IPS DF 6.9 (cell line): ENCODE measurements around the gene CEP72.

Experiments used
- DNase-seq: peaks from one replicate; pipeline ENCODE4 v3.0.0-alpha.2; 2013; ENCODE audit warnings: low read depth, low spot score
- H3K27ac ChIP-seq: one replicate; pipeline ENCODE4 v1.5.1; 2013; ENCODE audit warnings: low read length, control low read depth
- H3K27me3 ChIP-seq: 2 replicates; pipeline ENCODE4 v1.6.1; 2013; ENCODE audit warnings: mild to moderate bottlenecking, low read length; ENCODE audit not compliant: control insufficient read depth, insufficient read depth
- H3K36me3 ChIP-seq: 2 replicates; pipeline ENCODE4 v1.6.1; 2013; ENCODE audit warnings: low read length; ENCODE audit not compliant: control insufficient read depth, insufficient read depth
- H3K4me1 ChIP-seq: 2 replicates; pipeline ENCODE4 v1.6.1; 2013; ENCODE audit warnings: low read length; ENCODE audit not compliant: control insufficient read depth, insufficient read depth
- H3K4me3 ChIP-seq: 2 replicates; pipeline ENCODE4 v1.5.1; 2013; ENCODE audit warnings: mild to moderate bottlenecking, low read length
- H3K9me3 ChIP-seq: 2 replicates; pipeline ENCODE4 v1.6.1; 2013; ENCODE audit warnings: low read length, inconsistent platforms; ENCODE audit not compliant: control insufficient read depth, insufficient read depth
- WGBS: extraction: QIAGEN DNeasy Blood & Tissue Kit; methylation state at CpG from one replicate; pipeline ENCODE4 v1.1.7; 2013; ENCODE audit warnings: mixed read lengths, missing lambda C conversion rate; ENCODE audit not compliant: insufficient read length, insufficient coverage; 5-methylcytosine and 5-hydroxymethylcytosine counted together

The CEP72 gene

DNA sequence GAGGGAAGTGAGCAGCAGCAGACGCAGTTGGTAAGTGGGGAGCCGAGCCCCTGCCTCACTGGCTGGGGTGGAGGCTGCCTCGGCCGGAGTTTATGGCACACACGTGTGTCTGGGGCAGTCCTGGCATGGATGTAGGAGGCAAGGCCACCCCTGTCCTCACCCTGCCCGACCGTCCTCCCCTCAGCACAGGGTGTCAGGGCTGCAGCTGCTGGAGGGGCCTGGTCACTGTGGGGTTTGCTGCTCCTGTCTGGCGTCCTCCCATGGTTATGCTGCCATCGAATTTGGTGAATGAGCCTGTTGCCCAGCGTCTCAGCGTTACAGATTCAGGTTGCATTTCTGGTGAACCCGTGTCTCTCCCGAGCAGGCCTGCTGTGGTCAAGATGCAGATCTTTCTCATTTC is 32.4 kb downstream of the CEP72 start:
- H3K36me3 ChIP-seq = peaks cover 56% of the 10 kb centered on the region
- WGBS = no CpG with 5 or more reads among the region's 13 CpGs
- no peak overlapping the region for H3K4me3 ChIP-seq
- no peaks in the 10 kb centered on the region; the same call in 1 of the 2 replicates for H3K4me1 ChIP-seq
- H3K27me3 ChIP-seq = no peaks in the 10 kb centered on the region
- no peak overlapping the region for H3K27ac ChIP-seq
- peaks cover 1% of the 10 kb centered on the region; the same call in 1 of the 2 replicates for H3K9me3 ChIP-seq
- no peak for DNase-seq

DNA sequence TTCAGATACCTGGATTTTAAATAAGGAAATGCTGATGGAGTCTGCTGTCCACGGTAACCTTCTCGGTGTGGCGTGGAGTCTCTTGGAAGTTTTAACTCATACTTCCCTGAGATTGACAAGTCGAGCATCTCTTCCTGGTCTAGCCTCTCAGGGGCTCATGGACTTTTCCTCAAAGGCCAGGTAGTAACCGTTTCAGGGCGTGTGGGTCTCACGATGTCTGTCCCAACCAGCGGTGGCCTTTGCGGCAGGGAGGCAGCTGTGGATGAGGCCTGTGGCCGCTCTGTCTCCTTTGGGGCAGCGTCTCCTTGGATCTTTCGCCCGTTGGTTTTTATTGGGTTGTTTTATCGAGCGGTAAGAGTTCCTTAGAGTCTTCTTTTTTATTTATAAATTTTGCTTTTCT is 32.8 kb downstream of the CEP72 start:
- Histone ChIP-seq H3K4me1 (no peaks in the 10 kb centered on the region; the same call in 1 of the 2 replicates), H3K27me3 (no peaks in the 10 kb centered on the region), H3K4me3 (no peak overlapping the region), H3K9me3 (peaks cover 1% of the 10 kb centered on the region; the same call in 1 of the 2 replicates), H3K27ac (no peak overlapping the region), H3K36me3 (peaks cover 56% of the 10 kb centered on the region)
- WGBS = no CpG with 5 or more reads among the region's 15 CpGs
- no peak for DNase-seq

DNA sequence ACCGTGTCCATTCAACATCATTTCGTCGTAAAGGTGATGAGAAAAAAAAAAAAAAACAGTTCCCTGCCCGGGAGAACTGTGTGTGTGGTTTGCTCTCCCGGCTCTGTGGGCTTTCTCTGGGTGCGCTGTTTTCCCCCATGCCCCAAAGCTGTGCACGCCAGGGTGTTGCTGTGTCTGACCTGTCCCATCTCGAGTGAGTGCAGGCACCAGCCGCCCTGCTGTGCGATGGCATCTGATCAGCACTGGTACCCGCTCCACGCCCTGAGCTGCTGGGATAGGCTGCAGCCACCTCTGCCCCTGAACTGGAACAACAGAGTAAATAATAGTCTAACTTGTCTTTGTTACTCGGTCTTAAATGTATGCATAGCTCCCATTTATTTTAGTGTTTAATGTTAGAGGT is 33.3 kb downstream of the CEP72 start:
- Histone ChIP-seq H3K4me1 (no peaks in the 10 kb centered on the region; the same call in 1 of the 2 replicates), H3K27ac (no peak overlapping the region), H3K36me3 (peaks cover 54% of the 10 kb centered on the region), H3K27me3 (no peaks in the 10 kb centered on the region), H3K9me3 (peaks cover 1% of the 10 kb centered on the region; the same call in 1 of the 2 replicates), H3K4me3 (no peak overlapping the region)
- DNase-seq = no peak
- no CpG with 5 or more reads among the region's 13 CpGs for WGBS

DNA sequence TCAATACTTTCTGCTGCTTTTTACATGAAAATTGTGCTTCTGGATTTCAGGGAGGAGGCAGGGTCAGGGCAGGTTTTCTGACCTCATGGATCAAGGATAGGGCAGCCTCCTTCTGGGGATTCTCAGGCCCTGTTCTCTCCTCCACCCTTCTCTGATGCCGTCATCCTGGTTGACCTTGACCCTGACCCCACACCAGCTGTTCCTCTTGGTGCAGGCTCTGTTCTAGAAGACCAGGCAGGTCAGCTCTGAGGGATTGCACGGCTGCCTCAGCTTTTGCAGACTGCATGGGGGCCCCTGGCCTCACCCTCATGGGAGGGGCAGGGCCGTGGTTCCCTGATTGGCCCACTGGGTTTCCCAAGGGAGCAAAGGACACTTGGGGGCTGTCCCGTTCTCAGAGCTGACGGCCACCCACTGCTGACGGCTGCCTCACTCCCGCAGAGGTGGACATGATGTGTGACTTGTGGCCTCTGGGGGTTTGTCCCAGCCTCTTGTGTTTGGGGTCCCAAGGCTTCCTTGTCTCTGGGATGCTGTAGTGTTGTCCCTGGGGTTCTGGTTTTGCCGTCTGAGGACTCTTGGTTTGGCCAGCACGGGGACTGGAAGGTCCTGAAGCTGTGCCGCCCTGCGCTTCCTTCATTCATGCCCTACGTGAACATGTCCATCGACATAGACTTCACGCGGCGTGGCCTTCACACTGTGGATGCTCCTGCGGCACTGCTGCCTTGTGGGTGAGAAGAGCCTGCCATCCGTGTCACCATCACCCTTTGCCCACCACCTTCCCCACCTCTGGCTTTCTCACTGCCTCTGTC is 34.5 kb downstream of the CEP72 start:
- no peak overlapping the region for H3K4me3 ChIP-seq
- DNase-seq = no peak

DNA sequence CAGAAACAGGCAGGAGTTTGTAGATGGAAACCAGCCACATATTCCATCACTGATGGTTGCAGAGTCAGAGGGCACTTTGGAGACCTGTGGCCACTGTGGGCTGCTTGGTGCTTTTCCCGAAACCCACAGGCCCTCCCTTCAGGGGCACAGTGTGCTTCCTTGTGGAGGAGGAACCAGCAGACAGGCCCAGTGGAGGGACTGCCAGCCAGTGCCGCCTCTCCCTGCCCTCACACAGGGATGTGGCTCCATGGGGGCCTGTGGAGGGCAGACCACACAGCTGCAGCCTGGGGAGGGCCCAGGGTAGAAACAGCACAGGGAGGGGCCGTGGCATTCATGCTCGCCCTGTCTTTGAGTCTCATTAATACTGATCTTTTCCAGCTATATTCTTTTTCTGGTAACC is 35.2 kb downstream of the CEP72 start:
- no CpG with 5 or more reads among the region's 4 CpGs for WGBS
- H3K4me1 ChIP-seq = no peaks in the 10 kb centered on the region; the same call in 1 of the 2 replicates
- DNase-seq = no peak
- no peak overlapping the region for H3K4me3 ChIP-seq
- H3K36me3 ChIP-seq = peaks cover 58% of the 10 kb centered on the region
- no peaks in the 10 kb centered on the region for H3K27me3 ChIP-seq
- H3K9me3 ChIP-seq = peaks cover 1% of the 10 kb centered on the region; the same call in 1 of the 2 replicates
- no peak overlapping the region for H3K27ac ChIP-seq

More for the DNA sequence above, 34.5 kb downstream of the CEP72 start:
- WGBS = no CpG with 5 or more reads among the region's 18 CpGs
- Histone ChIP-seq H3K27me3 (no peaks in the 10 kb centered on the region), H3K36me3 (peaks cover 53% of the 10 kb centered on the region), H3K27ac (no peak overlapping the region), H3K4me1 (no peaks in the 10 kb centered on the region; the same call in 1 of the 2 replicates), H3K9me3 (peaks cover 1% of the 10 kb centered on the region; the same call in 1 of the 2 replicates)

DNA sequence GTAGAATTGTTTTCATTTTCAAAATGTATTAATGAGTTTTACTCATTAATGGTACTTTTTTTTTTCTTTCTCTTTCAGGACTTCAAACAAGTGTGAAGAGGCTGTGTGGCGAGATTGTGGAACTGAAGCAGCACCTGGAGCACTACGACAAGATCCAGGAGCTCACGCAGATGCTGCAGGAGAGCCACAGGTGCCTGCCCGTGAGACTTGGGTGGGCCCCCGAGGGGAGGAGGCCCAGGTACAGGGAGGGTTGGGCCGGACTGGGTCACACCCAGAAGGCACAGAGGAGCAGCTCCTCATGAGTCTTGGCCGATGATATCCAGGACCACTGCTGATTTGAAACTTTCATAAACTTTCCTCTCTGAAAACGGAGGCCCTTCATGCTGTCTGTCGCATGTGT is 35.6 kb downstream of the CEP72 start:
- no CpG with 5 or more reads among the region's 9 CpGs for WGBS
- DNase-seq = no peak
- H3K27ac ChIP-seq = no peak overlapping the region
- H3K4me1 ChIP-seq = no peaks in the 10 kb centered on the region; the same call in 1 of the 2 replicates
- no peak overlapping the region for H3K4me3 ChIP-seq
- H3K9me3 ChIP-seq = peaks cover 1% of the 10 kb centered on the region; the same call in 1 of the 2 replicates
- peaks cover 56% of the 10 kb centered on the region for H3K36me3 ChIP-seq
- H3K27me3 ChIP-seq = no peaks in the 10 kb centered on the region

DNA sequence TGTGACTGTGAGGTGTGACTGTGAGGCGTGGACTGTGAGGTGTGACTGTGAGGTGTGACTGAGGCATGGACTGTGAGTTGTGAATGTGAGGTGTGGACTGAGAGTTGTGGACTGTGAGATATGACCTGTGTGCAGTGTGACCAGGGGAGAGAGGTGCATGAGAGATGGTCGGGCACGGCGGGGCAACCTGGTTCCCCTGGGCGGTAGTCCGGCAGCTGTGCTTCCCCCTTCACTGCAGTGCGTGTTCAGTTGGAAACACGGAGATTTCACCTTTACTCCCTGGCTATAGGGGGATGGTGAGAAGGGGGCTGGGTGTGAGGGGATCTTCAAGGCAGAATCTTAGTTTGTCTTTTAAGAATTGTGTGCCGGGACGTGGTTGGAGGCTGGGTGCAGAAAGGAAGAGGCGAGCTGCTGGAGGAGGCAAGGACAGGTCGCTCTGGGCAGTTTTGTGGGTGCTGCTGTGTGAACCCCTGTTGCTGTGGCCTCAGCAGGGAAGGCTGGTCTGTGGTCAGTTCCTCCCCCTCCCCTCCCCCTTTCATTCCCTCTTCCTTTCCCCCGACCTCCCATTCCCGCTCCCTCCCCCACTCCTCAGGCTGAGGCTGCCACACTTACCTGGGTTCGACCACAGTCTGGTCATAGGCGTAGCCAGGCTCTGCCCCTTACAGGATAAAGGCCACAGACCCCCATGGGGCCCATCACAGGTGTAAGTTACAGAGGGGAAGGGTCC is 39.3 kb downstream of the CEP72 start:
- Histone ChIP-seq H3K36me3 (peaks cover 37% of the 10 kb centered on the region), H3K4me3 (no peak overlapping the region), H3K27ac (no peak overlapping the region), H3K9me3 (peaks cover 1% of the 10 kb centered on the region; the same call in 1 of the 2 replicates), H3K27me3 (no peaks in the 10 kb centered on the region), H3K4me1 (no peaks in the 10 kb centered on the region)
- no peak for DNase-seq
- WGBS = no CpG with 5 or more reads among the region's 16 CpGs

DNA sequence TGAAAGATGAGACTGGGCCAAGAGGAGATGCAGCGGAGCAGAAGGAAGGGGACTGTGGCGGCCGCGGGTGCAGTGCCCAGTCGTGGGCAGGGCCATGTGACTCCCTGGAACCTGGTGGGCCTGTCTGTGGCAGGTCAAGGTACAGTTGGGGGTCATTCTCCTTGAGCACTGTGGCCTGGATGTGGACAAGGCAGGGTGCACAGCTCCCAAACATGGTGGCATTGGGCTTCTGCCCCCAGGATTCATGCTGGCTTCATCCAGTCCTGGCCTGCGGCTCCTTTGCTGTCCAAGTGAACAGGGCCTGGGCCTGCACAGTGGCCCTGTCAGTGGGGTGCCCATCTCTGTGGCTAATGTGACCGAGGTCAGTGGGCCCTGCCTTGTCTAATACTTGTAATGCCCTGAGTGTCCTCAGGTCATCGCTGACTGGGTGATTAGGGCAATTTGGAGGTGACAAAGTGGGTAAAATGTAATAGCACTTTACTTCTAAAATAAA is 39.9 kb downstream of the CEP72 start:
- Histone ChIP-seq H3K27me3 (no peaks in the 10 kb centered on the region), H3K9me3 (peaks cover 1% of the 10 kb centered on the region; the same call in 1 of the 2 replicates), H3K4me3 (no peak overlapping the region), H3K27ac (no peak overlapping the region), H3K4me1 (no peaks in the 10 kb centered on the region), H3K36me3 (peaks cover 31% of the 10 kb centered on the region)
- no peak for DNase-seq
- no CpG with 5 or more reads among the region's 8 CpGs for WGBS

DNA sequence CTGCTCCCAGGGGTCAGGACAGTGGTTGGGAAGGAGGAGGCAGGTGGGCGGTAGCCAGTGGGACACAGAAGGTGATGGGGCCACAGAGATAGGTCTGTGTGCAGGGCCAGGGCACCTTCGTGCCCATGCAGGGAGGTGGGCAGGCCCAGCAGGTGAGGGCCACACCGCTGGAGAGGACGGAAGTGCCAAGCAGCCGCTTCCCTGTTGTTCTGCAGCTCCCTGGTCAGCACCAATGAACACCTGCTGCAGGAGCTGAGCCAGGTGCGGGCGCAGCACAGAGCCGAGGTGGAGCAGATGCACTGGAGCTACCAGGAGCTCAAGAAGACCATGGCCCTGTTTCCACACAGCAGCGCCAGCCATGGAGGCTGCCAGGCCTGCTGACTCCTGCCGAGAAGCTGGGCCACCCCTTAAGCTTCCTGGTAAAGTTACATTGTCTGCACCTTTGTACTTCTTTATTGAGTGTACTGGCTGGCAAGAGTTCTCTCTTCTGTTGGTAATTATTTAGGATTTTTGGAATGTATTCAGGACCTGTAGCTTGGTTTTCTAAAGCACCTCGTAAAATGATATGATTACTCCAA is 40.7 kb downstream of the CEP72 start:
- Histone ChIP-seq H3K36me3 (peaks cover 28% of the 10 kb centered on the region), H3K27me3 (no peaks in the 10 kb centered on the region), H3K4me1 (no peaks in the 10 kb centered on the region), H3K27ac (no peak overlapping the region), H3K4me3 (no peak overlapping the region; the same call in 1 of the 2 replicates), H3K9me3 (no peaks in the 10 kb centered on the region)
- no peak for DNase-seq
- WGBS = no CpG with 5 or more reads among the region's 11 CpGs
